H9 (cell line): Measurements from ENCODE around the gene REEP3. TPM values are rescaled to one million over a fixed set of nuclear protein-coding genes. Genes with fewer than 3 reads are reported as not detected.

Experiments
- DNase-seq: peaks from one replicate; pipeline ENCODE4 v3.0.0-alpha.2; 2017
- H2AFZ ChIP-seq: one replicate; pipeline ENCODE4 v1.6.1; 2013; ENCODE audit warnings: mild to moderate bottlenecking, low read length, control low read depth, moderate library complexity
- H2AK5ac ChIP-seq: 2 replicates; pipeline ENCODE4 v1.6.1; 2013; ENCODE audit warnings: low read length, control low read depth, mixed read lengths; ENCODE audit not compliant: insufficient read length
- H2BK120ac ChIP-seq: one replicate; pipeline ENCODE4 v1.6.1; 2013; ENCODE audit warnings: low read depth, mild to moderate bottlenecking, low read length, control low read depth, inconsistent platforms; ENCODE audit not compliant: poor library complexity, severe bottlenecking
- H2BK12ac ChIP-seq: 2 replicates; pipeline ENCODE4 v1.6.1; 2013; ENCODE audit warnings: low read length, control low read depth, mixed read lengths, low read depth; ENCODE audit not compliant: insufficient read length
- H2BK15ac ChIP-seq: 2 replicates; pipeline ENCODE4 v1.6.1; 2013; ENCODE audit warnings: low read depth, low read length, control low read depth
- H2BK20ac ChIP-seq: one replicate; pipeline ENCODE4 v1.6.1; 2013; ENCODE audit warnings: low read depth, mild to moderate bottlenecking, low read length, control low read depth, inconsistent platforms; ENCODE audit not compliant: poor library complexity, severe bottlenecking
- H2BK5ac ChIP-seq: 2 replicates; pipeline ENCODE4 v1.6.1; 2013; ENCODE audit warnings: low read length, control low read depth, mixed read lengths; ENCODE audit not compliant: insufficient read length
- H3K14ac ChIP-seq: 2 replicates; pipeline ENCODE4 v1.6.1; 2013; ENCODE audit warnings: low read length, control low read depth; ENCODE audit not compliant: insufficient read depth
- H3K18ac ChIP-seq: 2 replicates; pipeline ENCODE4 v1.6.1; 2013; ENCODE audit warnings: low read depth, mild to moderate bottlenecking, mixed read lengths, low read length, control low read depth; ENCODE audit not compliant: insufficient read length
- H3K23ac ChIP-seq: 2 replicates; pipeline ENCODE4 v1.6.1; 2013; ENCODE audit warnings: low read length, control low read depth, mixed read lengths, low read depth; ENCODE audit not compliant: insufficient read length
- H3K23me2 ChIP-seq: 2 replicates; pipeline ENCODE4 v1.6.1; 2013; ENCODE audit warnings: low read depth, mild to moderate bottlenecking, mixed read lengths, low read length, control low read depth; ENCODE audit not compliant: insufficient read length, poor library complexity, severe bottlenecking
- H3K27ac ChIP-seq: 2 replicates; pipeline ENCODE4 v1.5.1; 2013; ENCODE audit warnings: low read length, control low read depth, mixed read lengths, low read depth; ENCODE audit not compliant: insufficient read length
- H3K27me3 ChIP-seq: 2 replicates; pipeline ENCODE4 v1.6.1; 2013; ENCODE audit warnings: low read length, control low read depth, inconsistent platforms; ENCODE audit not compliant: insufficient read depth
- H3K4ac ChIP-seq: 2 replicates; pipeline ENCODE4 v1.6.1; 2013; ENCODE audit warnings: low read depth, mild to moderate bottlenecking, control low read depth, inconsistent platforms, low read length, moderate library complexity
- H3K4me1 ChIP-seq: 2 replicates; pipeline ENCODE4 v1.6.1; 2013; ENCODE audit warnings: low read length, control low read depth, inconsistent platforms; ENCODE audit not compliant: insufficient read depth
- H3K4me2 ChIP-seq: 2 replicates; pipeline ENCODE4 v1.6.1; 2013; ENCODE audit warnings: low read length, control low read depth, mixed read lengths; ENCODE audit not compliant: insufficient read length, insufficient read depth
- H3K56ac ChIP-seq: 2 replicates; pipeline ENCODE4 v1.6.1; 2013; ENCODE audit warnings: low read depth, mild to moderate bottlenecking, mixed read lengths, low read length, control low read depth; ENCODE audit not compliant: insufficient read length
- H3K79me1 ChIP-seq: 2 replicates; pipeline ENCODE4 v1.6.1; 2013; ENCODE audit warnings: low read depth, mild to moderate bottlenecking, moderate library complexity, low read length, control low read depth, inconsistent platforms; ENCODE audit not compliant: insufficient read depth, poor library complexity, severe bottlenecking
- H3K79me2 ChIP-seq: 2 replicates; pipeline ENCODE4 v1.6.1; 2013; ENCODE audit warnings: low read length, control low read depth, inconsistent platforms; ENCODE audit not compliant: insufficient read depth
- H3K9ac ChIP-seq: 2 replicates; pipeline ENCODE4 v1.6.1; 2013; ENCODE audit warnings: low read length, control low read depth, mixed read lengths; ENCODE audit not compliant: insufficient read length; ENCODE audit errors: extremely low read depth
- H3K9me3 ChIP-seq: one replicate; pipeline ENCODE4 v1.6.1; 2013; ENCODE audit warnings: low read depth, low read length, inconsistent platforms; ENCODE audit not compliant: control insufficient read depth
- H3T11ph ChIP-seq: one replicate; pipeline ENCODE4 v1.6.1; 2013; ENCODE audit warnings: mild to moderate bottlenecking, low read length, control low read depth, inconsistent platforms
- H4K20me1 ChIP-seq: one replicate; pipeline ENCODE4 v1.6.1; 2013; ENCODE audit not compliant: control insufficient read depth, insufficient read length, insufficient read depth
- H4K5ac ChIP-seq: 2 replicates; pipeline ENCODE4 v1.6.1; 2013; ENCODE audit warnings: low read depth, mild to moderate bottlenecking, mixed read lengths, low read length, control low read depth; ENCODE audit not compliant: insufficient read length
- H4K8ac ChIP-seq: replicated peaks from 2 replicates; pipeline ENCODE4 v1.6.1; 2013; ENCODE audit warnings: low read length, control low read depth, mixed read lengths, low read depth; ENCODE audit not compliant: insufficient read length
- H4K91ac ChIP-seq: 2 replicates; pipeline ENCODE4 v1.6.1; 2013; ENCODE audit warnings: low read depth, mild to moderate bottlenecking, moderate library complexity, mixed read lengths, low read length, control low read depth; ENCODE audit not compliant: insufficient read length
- H3K27ac Mint-ChIP-seq, 3 experiments: 2 replicates in 2 of 3; 3 replicates in 1 of 3; pipeline ENCODE4 v1.8.0; 2020 to 2021; ENCODE audit warnings: mixed read lengths in 3 of 3, mild to moderate bottlenecking in 1 of 3, moderate library complexity in 1 of 3
- H3K27me3 Mint-ChIP-seq: 2 replicates; pipeline ENCODE4 v1.8.0; 2021; ENCODE audit warnings: low read depth, mild to moderate bottlenecking, moderate library complexity, mixed read lengths
- H3K36me3 Mint-ChIP-seq, 3 experiments: 2 replicates in 2 of 3; 3 replicates in 1 of 3; pipeline ENCODE4 v1.8.0; 2020 to 2021; ENCODE audit warnings: low read depth in 3 of 3, mixed read lengths in 3 of 3; ENCODE audit not compliant: insufficient read depth in 1 of 3
- H3K4me1 Mint-ChIP-seq, 2 experiments: 2 replicates each; pipeline ENCODE4 v1.8.0; 2020; ENCODE audit warnings: mixed read lengths in 2 of 2
- H3K4me3 Mint-ChIP-seq, 2 experiments: 2 replicates in 1 of 2; 3 replicates in 1 of 2; pipeline ENCODE4 v1.8.0; 2020 to 2021; ENCODE audit warnings: mild to moderate bottlenecking in 2 of 2, mixed read lengths in 2 of 2, moderate library complexity in 1 of 2
- H3K9me3 Mint-ChIP-seq, 2 experiments: 2 replicates in 1 of 2; 3 replicates in 1 of 2; pipeline ENCODE4 v1.8.0; 2020; ENCODE audit warnings: mild to moderate bottlenecking in 2 of 2, mixed read lengths in 2 of 2, moderate library complexity in 1 of 2
- CTCF ChIP-seq: fragments of 200-600 bp; sonication (generic); conservative IDR thresholded peaks from 3 replicates; pipeline ENCODE4 v1.8.0; 2021; ENCODE audit warnings: antibody characterized with exemption, mild to moderate bottlenecking
- WGBS: extraction: QIAGEN DNeasy Blood & Tissue Kit; methylation state at CpG from one replicate; pipeline ENCODE4 v1.1.7; 2013; ENCODE audit warnings: missing lambda C conversion rate, low lambda C conversion rate, mixed read lengths; ENCODE audit not compliant: insufficient read length; ENCODE audit errors: extremely low coverage; 5-methylcytosine and 5-hydroxymethylcytosine counted together
- total RNA-seq: library from RNA; stranded (reverse); gene quantifications from 2 replicates; pipeline ENCODE4 v1.2.1, GENCODE V29; 2021

REEP3 gene
- total RNA-seq, 1 experiment from 2014 or later, result 21.4 TPM

- no peak overlapping the region for H3K14ac ChIP-seq
- H3K4me2 ChIP-seq, result no peak overlapping the region
- H3K79me2 ChIP-seq, result peaks cover 9% of the 10 kb centered on the region; the same call in 1 of the 2 replicates
- peaks cover 34% of the 10 kb centered on the region in 2 experiments for H3K4me1 Mint-ChIP-seq
- no peak overlapping the region for H2BK15ac ChIP-seq
- H2BK20ac ChIP-seq, result no peak overlapping the region
- WGBS, result no CpG with 5 or more reads among the region's 2 CpGs
- no peaks in the 10 kb centered on the region; a peak in 1 of 5 replicates for H3K9me3 Mint-ChIP-seq
- no peak overlapping the region for H3K18ac ChIP-seq
- no peak overlapping the region for H2BK120ac ChIP-seq
- no peaks in the 10 kb centered on the region for H3K79me1 ChIP-seq
- H3T11ph ChIP-seq, result no peak overlapping the region
- peaks cover 1 to 3% (median 2%) of the 10 kb centered on the region in 3 experiments; a peak in 5 of 7 replicates for H3K36me3 Mint-ChIP-seq
- H3K27ac Mint-ChIP-seq, result peak overlapping the region in 2 of 3 experiments; percentile 17 to 67; a peak in 4 of 7 replicates
- H2AFZ ChIP-seq, result no peak overlapping the region
- H4K20me1 ChIP-seq, result no peaks in the 10 kb centered on the region
- no peaks in the 10 kb centered on the region for H3K27me3 ChIP-seq
- H3K27me3 Mint-ChIP-seq, result no peaks in the 10 kb centered on the region
- H3K27ac ChIP-seq, result no peak overlapping the region
- no peak overlapping the region for H4K5ac ChIP-seq
- no peak overlapping the region for H2AK5ac ChIP-seq
- H3K4ac ChIP-seq, result no peak overlapping the region
- H3K4me3 Mint-ChIP-seq, result no peak overlapping the region
- no peak for TF ChIP-seq CTCF
- H3K56ac ChIP-seq, result no peak overlapping the region
- H4K91ac ChIP-seq, result no peak overlapping the region
- H2BK5ac ChIP-seq, result no peak overlapping the region
- H3K9me3 ChIP-seq, result no peaks in the 10 kb centered on the region
- no peak overlapping the region for H3K9ac ChIP-seq
- H3K23me2 ChIP-seq, result no peaks in the 10 kb centered on the region
- no peak overlapping the region for H4K8ac ChIP-seq
- no peak overlapping the region for H3K23ac ChIP-seq
- no peak for DNase-seq
- peaks cover 11% of the 10 kb centered on the region; the same call in 1 of the 2 replicates for H3K4me1 ChIP-seq
- H2BK12ac ChIP-seq, result no peak overlapping the region
Observed at GRCh38 chr10:63505562-63505961, 15.6 kb upstream of the REEP3 start.
